ENCODE data around the gene GHRH.
A peak's percentile ranks its signal among the peaks of the same experiment; 100 is the strongest.

Gene GHRH

DNA sequence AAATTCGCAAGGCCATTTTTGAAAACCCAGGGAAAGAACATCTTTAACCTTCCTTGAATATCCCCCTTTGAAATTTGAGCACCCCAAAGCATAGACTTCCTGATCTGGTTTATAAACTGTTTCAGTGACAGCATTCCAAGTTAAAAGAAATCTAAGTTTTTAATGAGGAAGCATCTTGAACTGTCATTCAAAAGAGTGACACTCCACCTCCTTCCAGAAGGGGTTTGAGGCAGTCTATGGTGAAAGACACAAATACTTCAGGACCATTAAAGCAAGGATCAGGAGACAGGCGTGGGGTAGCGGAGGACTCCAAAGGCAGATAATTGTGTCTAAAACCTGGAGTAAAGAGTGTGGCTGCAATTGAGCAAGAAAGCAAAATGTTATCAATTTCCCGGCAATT is 691 bp downstream of the GHRH start:
- Histone ChIP-seq H3K4me3 (ENCODE audit: severe bottlenecking) (no peak overlapping the region), H3K27ac (ENCODE audit: poor library complexity, severe bottlenecking) (no peak overlapping the region), H3K9me3 (ENCODE audit: severe bottlenecking) (no peaks in the 10 kb centered on the region), H3K27me3 (ENCODE audit: insufficient read depth, poor library complexity, severe bottlenecking) (peaks cover 10% of the 10 kb centered on the region), H3K4me1 (ENCODE audit: insufficient read depth, poor library complexity, severe bottlenecking) (no peaks in the 10 kb centered on the region), H3K36me3 (ENCODE audit: low read depth) (no peaks in the 10 kb centered on the region)
- TF ChIP-seq, protein P1, sequence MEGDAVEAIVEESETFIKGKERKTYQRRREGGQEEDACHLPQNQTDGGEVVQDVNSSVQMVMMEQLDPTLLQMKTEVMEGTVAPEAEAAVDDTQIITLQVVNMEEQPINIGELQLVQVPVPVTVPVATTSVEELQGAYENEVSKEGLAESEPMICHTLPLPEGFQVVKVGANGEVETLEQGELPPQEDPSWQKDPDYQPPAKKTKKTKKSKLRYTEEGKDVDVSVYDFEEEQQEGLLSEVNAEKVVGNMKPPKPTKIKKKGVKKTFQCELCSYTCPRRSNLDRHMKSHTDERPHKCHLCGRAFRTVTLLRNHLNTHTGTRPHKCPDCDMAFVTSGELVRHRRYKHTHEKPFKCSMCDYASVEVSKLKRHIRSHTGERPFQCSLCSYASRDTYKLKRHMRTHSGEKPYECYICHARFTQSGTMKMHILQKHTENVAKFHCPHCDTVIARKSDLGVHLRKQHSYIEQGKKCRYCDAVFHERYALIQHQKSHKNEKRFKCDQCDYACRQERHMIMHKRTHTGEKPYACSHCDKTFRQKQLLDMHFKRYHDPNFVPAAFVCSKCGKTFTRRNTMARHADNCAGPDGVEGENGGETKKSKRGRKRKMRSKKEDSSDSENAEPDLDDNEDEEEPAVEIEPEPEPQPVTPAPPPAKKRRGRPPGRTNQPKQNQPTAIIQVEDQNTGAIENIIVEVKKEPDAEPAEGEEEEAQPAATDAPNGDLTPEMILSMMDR (IDR thresholded peaks at IDR 0.05; ENCODE audit: poor library complexity, severe bottlenecking): no peak
- DNase-seq (ENCODE audit: low spot score) (no peak), ATAC-seq (ENCODE audit: low read depth) (no peak)

DNA sequence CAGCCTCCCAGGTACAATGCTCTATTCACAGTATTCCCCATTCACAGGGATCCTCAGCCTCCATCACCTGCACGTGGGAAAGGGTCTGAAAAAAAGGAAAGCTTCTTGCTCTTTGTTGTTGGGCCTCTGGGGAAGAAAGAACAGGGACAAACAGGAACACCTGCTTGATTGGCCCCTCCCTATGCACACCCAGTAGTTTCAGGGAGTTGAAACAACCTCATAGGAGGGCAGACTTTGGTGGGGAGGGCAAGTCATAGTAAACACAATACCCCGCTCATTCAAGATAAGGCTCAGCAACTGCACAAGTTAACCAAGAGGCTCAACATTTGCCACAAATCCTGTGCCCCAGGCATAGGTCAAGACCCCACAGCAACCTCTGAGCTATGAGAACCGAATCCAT is 1.7 kb downstream of the GHRH start:
- TF ChIP-seq, protein P1 (IDR thresholded peaks at IDR 0.05; ENCODE audit: poor library complexity, severe bottlenecking): no peak
- ATAC-seq (ENCODE audit: low read depth): peak; percentile 17; the same call in 1 of the 3 replicates
- no peaks in the 10 kb centered on the region for H3K4me1 ChIP-seq (ENCODE audit: insufficient read depth, poor library complexity, severe bottlenecking)

DNA sequence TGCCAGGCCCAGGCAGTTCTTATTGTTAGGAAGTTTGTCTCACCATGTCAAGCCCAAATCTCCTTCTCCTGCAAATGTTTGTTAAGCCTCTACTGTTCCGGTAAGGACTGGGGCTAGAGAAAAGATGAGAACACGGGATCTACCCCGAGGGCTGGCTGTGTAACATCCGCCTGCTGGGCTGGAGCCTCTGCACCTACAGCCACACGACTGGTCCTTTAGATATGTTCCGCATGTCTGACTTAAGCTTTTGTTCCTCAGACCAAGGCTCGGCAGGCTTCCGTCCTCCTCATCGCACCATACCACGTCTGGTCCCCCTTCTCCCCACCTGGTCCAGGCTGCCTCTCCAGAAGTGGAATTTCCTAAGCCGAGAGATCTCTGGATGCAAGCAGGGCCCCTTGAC is 2.6 kb downstream of the GHRH start:
- Histone ChIP-seq H3K27ac (ENCODE audit: poor library complexity, severe bottlenecking) (no peak overlapping the region), H3K27me3 (ENCODE audit: insufficient read depth, poor library complexity, severe bottlenecking) (peaks cover 10% of the 10 kb centered on the region), H3K4me1 (ENCODE audit: insufficient read depth, poor library complexity, severe bottlenecking) (no peaks in the 10 kb centered on the region), H3K36me3 (ENCODE audit: low read depth) (no peaks in the 10 kb centered on the region), H3K4me3 (ENCODE audit: severe bottlenecking) (no peak overlapping the region), H3K9me3 (ENCODE audit: severe bottlenecking) (no peaks in the 10 kb centered on the region)
- TF ChIP-seq, protein P1 (IDR thresholded peaks at IDR 0.05; ENCODE audit: poor library complexity, severe bottlenecking): no peak
- no peak for ATAC-seq (ENCODE audit: low read depth)
- no peak for DNase-seq (ENCODE audit: low spot score)

More for the DNA sequence above, 1.7 kb downstream of the GHRH start:
- no peak for DNase-seq (ENCODE audit: low spot score)
- no peaks in the 10 kb centered on the region for H3K9me3 ChIP-seq (ENCODE audit: severe bottlenecking)
- no peak overlapping the region for H3K27ac ChIP-seq (ENCODE audit: poor library complexity, severe bottlenecking)
- H3K4me3 ChIP-seq (ENCODE audit: severe bottlenecking): no peak overlapping the region
- H3K27me3 ChIP-seq (ENCODE audit: insufficient read depth, poor library complexity, severe bottlenecking): peaks cover 10% of the 10 kb centered on the region
- H3K36me3 ChIP-seq (ENCODE audit: low read depth): no peaks in the 10 kb centered on the region

DNA sequence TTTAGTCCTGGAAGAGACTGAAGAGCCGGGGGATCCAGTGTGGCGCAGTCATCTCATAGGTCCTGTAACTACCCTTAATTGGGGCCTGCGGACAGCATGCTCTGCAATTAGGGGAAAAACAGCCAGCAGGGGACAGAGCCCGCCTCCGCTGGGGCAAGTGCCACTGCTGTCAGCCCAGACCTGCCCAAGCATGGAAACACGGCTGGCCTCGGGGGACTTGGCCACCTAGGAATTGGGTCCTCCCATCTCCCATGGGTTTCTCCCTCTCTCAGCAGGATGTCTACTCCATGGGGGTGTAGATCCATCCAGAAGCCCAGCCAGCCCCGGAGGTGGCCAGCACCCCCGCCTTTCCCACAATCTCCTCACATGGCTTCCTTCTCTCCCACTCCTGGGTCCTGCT is 3.6 kb downstream of the GHRH start:
- TF ChIP-seq, protein P1 (IDR thresholded peaks at IDR 0.05; ENCODE audit: poor library complexity, severe bottlenecking): no peak
- Histone ChIP-seq H3K36me3 (ENCODE audit: low read depth) (no peaks in the 10 kb centered on the region), H3K4me3 (ENCODE audit: severe bottlenecking) (no peak overlapping the region), H3K4me1 (ENCODE audit: insufficient read depth, poor library complexity, severe bottlenecking) (no peaks in the 10 kb centered on the region), H3K27ac (ENCODE audit: poor library complexity, severe bottlenecking) (no peak overlapping the region), H3K27me3 (ENCODE audit: insufficient read depth, poor library complexity, severe bottlenecking) (peaks cover 10% of the 10 kb centered on the region), H3K9me3 (ENCODE audit: severe bottlenecking) (no peaks in the 10 kb centered on the region)
- ATAC-seq (ENCODE audit: low read depth): peak; percentile 6; the same call in 1 of the 3 replicates
- DNase-seq (ENCODE audit: low spot score): no peak

DNA sequence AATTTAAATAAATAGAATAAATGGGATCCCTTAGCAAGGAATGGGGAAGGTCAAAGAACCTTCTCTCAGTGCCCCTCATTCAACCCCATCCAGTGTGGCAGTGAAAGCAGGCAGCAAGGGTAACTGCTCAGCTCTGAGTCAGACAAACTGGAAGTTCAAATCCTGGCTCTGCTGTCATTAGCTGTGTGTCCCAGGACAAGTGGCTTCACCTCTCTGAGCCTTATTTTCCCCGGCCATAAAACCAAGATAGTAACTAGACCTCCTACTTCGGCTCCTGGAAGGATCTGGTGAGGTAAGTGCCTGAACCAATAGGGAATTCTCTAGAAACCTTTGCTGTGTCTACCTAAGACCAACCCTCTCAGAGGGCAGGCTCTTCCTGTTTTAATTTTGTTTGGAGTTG is 4.1 kb downstream of the GHRH start:
- no peaks in the 10 kb centered on the region for H3K9me3 ChIP-seq (ENCODE audit: severe bottlenecking)
- peaks cover 10% of the 10 kb centered on the region for H3K27me3 ChIP-seq (ENCODE audit: insufficient read depth, poor library complexity, severe bottlenecking)
- DNase-seq (ENCODE audit: low spot score) (no peak), ATAC-seq (ENCODE audit: low read depth) (no peak)
- TF ChIP-seq, protein P1 (IDR thresholded peaks at IDR 0.05; ENCODE audit: poor library complexity, severe bottlenecking): no peak
- no peak overlapping the region for H3K27ac ChIP-seq (ENCODE audit: poor library complexity, severe bottlenecking)
- no peaks in the 10 kb centered on the region for H3K4me1 ChIP-seq (ENCODE audit: insufficient read depth, poor library complexity, severe bottlenecking)
- H3K36me3 ChIP-seq (ENCODE audit: low read depth): no peaks in the 10 kb centered on the region
- H3K4me3 ChIP-seq (ENCODE audit: severe bottlenecking): no peak overlapping the region
